HL-60/S4 (cell line): ENCODE data around the gene CXCR4.
"Not testable (repeated sequence)": the region's sequence is repeated elsewhere in the genome, so short reads cannot be mapped to it uniquely, and the experiment has no call there.

Experiments used
- in situ Hi-C: fragments of 300-500 bp; cut with MboI; formaldehyde crosslinking; loops from 2 replicates; pipeline ENCODE4 v1.14.3; 2022; ENCODE audit warnings: low sequenced_read_pairs

CXCR4 gene

GRCh38 chr2:136115183-136115761 lies 2.7 kb downstream of the CXCR4 start:
- in situ Hi-C loops: no loop called here

- in situ Hi-C loops: no loop called here
Measured at GRCh38 chr2:136114382-136114781, 3.6 kb downstream of the CXCR4 start.

GRCh38 chr2:136113209-136113971 lies 4.6 kb downstream of the CXCR4 start:
- in situ Hi-C loops: no loop called here

GRCh38 chr2:136112317-136113208 lies 5.4 kb downstream of the CXCR4 start:
- in situ Hi-C loops: no loop called here

GRCh38 chr2:136111711-136112110 lies 6.2 kb downstream of the CXCR4 start:
- in situ Hi-C loops: no loop called here

GRCh38 chr2:136110526-136110925 lies 7.4 kb downstream of the CXCR4 start:
- in situ Hi-C loops: no loop called here

GRCh38 chr2:136108463-136108862 lies 9.5 kb downstream of the CXCR4 start:
- in situ Hi-C loops: no loop called here

- in situ Hi-C loops: no loop called here
Measured at GRCh38 chr2:136107051-136108033, 10.6 kb downstream of the CXCR4 start.

- in situ Hi-C loops: no loop called here
Measured at GRCh38 chr2:136106505-136106904, 11.4 kb downstream of the CXCR4 start.

- in situ Hi-C loops: no loop called here
Measured at GRCh38 chr2:136104977-136105376, 13.0 kb downstream of the CXCR4 start.

- in situ Hi-C loops: no loop called here
Measured at GRCh38 chr2:136101042-136101441, 16.9 kb downstream of the CXCR4 start.

GRCh38 chr2:136098441-136098840 lies 19.5 kb downstream of the CXCR4 start:
- in situ Hi-C loops: no loop called here

GRCh38 chr2:136093583-136093982 lies 24.4 kb downstream of the CXCR4 start:
- in situ Hi-C loops: no loop called here

GRCh38 chr2:136091899-136092298 lies 26.1 kb downstream of the CXCR4 start:
- in situ Hi-C loops: no loop called here

GRCh38 chr2:136087901-136088460 lies 30.0 kb downstream of the CXCR4 start:
- in situ Hi-C loops: not testable (repeated sequence)

- in situ Hi-C loops: no loop called here
Measured at GRCh38 chr2:136086253-136087016, 31.5 kb downstream of the CXCR4 start.

- in situ Hi-C loops: no loop called here
Measured at GRCh38 chr2:136085453-136086209, 32.3 kb downstream of the CXCR4 start.

GRCh38 chr2:136081582-136082210 lies 36.3 kb downstream of the CXCR4 start:
- in situ Hi-C loops: no loop called here
